GM20000 (cell line): ENCODE results near the gene MRPL27.
A peak's percentile ranks its signal among the peaks of the same experiment; 100 is the strongest.

Experiments
- DNase-seq: peaks from one replicate; pipeline ENCODE4 v3.0.0; 2012; ENCODE audit warnings: low spot score
- CTCF ChIP-seq: IDR thresholded peaks from 2 replicates; pipeline ENCODE4 v1.5.1; 2012; ENCODE audit warnings: mild to moderate bottlenecking, control low read depth; ENCODE audit errors: extremely low read depth, missing control alignments

MRPL27 gene

GRCh38 chr17:50329716-50330115, 43.3 kb downstream of the MRPL27 start:
- TF ChIP-seq CTCF = no peak
- DNase-seq = no peak

- no peak for TF ChIP-seq CTCF
- no peak for DNase-seq
These were observed 44.3 kb downstream of the MRPL27 start for GRCh38 chr17:50328363-50329325.

GRCh38 chr17:50326831-50327364, 46.1 kb downstream of the MRPL27 start:
- TF ChIP-seq CTCF = no peak
- peak; percentile 33 for DNase-seq

DNA sequence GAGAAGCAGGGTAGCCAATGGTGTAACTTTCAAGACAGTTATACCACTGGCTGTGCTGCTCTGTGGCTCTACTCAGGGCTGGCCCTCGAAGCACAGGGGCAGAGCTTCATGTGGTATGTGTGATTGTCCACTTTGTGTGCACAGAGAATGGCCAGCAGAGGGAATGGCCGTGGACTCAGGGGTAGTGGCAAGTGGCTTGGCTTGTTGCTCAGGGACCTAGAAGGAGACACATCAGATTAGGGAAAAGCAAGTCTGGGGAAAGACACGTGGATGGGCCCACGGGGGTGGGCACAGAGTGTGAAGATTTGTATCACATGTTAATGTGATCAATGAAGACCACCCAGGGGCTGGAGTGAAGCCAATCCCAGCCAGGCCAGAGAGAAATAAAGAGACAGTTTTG, 47.1 kb downstream of the MRPL27 start:
- TF ChIP-seq CTCF = no peak
- no peak for DNase-seq

GRCh38 chr17:50323060-50323459, 49.9 kb downstream of the MRPL27 start:
- no peak for TF ChIP-seq CTCF
- DNase-seq = no peak

DNA sequence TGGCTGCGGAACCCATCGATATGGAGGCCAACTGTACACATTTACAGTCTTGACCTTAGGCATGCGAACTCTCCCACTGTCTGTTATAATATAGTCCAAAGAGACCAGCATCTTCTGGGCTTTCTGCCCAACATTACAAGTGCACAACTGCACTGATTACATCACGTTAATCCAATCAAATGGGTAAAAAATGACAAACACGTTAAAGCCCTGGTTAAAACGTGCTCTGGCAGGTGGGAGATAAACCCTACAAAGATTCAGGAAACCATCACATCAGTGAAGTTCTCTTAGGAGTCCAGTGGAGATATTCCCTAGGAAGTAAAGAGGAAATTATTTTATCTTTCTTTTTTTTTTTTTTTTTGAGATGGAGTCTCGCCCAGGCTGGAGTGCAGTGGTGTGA, 50.7 kb downstream of the MRPL27 start:
- no peak for TF ChIP-seq CTCF
- DNase-seq = no peak

GRCh38 chr17:50319306-50320004, 53.5 kb downstream of the MRPL27 start:
- no peak for TF ChIP-seq CTCF

More at GRCh38 chr17:50319306-50320004, 53.5 kb downstream of the MRPL27 start:
- DNase-seq = no peak
